ENCODE data around the gene ALDOC. TPM values are rescaled to one million over a fixed set of nuclear protein-coding genes. Genes with fewer than 3 reads are reported as not detected.

Gene ALDOC
- total RNA-seq, 1 experiment from 2014 or later: 53.2 TPM

DNA sequence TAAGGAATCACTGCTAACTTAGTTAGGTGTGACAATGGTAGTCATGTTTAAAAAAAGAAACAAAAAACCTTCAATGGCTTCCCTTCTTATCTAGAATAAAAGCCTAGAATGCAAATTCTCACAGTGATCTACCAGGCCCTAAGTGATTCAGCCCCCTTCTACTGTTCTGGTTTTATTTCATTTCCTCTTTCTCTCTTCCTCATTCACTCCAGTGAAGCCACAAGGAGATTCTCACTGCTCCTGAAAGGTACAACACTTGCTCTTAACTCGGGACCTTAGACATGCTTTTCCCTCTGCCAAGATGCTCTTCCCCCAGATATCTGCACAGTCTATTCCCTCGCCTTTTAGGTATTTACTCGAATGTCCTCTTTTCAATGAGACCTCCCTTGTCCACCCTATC lies 9.1 kb downstream of the ALDOC start:
- Mint-ChIP-seq H3K36me3 (ENCODE audit: insufficient read depth in 1 of 3, low read depth in 3 of 3) (peaks cover 0 to 29% (median 11%) of the 10 kb centered on the region in 3 experiments; a peak in 6 of 7 replicates), H3K4me3 (no peak overlapping the region; a peak in 1 of 5 replicates)
- H3K56ac ChIP-seq (ENCODE audit: insufficient read length, low read depth, low read length): no peak overlapping the region

More for the DNA sequence above, 9.1 kb downstream of the ALDOC start:
- Histone ChIP-seq H3K27ac (ENCODE audit: insufficient read length, low read depth, low read length) (no peak overlapping the region), H2BK15ac (ENCODE audit: low read depth, low read length) (no peak overlapping the region), H3K79me1 (ENCODE audit: insufficient read depth, low read depth, low read length, poor library complexity, severe bottlenecking) (no peaks in the 10 kb centered on the region), H4K20me1 (ENCODE audit: control insufficient read depth, insufficient read depth, insufficient read length) (no peaks in the 10 kb centered on the region), H2BK120ac (ENCODE audit: low read depth, low read length, poor library complexity, severe bottlenecking) (no peak overlapping the region), H2BK5ac (ENCODE audit: insufficient read length, low read length) (no peak overlapping the region), H3K4me2 (ENCODE audit: insufficient read depth, insufficient read length, low read length) (no peak overlapping the region), H3K4ac (ENCODE audit: low read depth, low read length) (no peak overlapping the region), H4K91ac (ENCODE audit: insufficient read length, low read depth, low read length) (no peak overlapping the region), H3K9me3 (ENCODE audit: control insufficient read depth, low read depth, low read length) (no peaks in the 10 kb centered on the region), H3K79me2 (ENCODE audit: insufficient read depth, low read length) (no peaks in the 10 kb centered on the region), H3T11ph (ENCODE audit: low read length) (no peak overlapping the region), H3K23me2 (ENCODE audit: insufficient read length, low read depth, low read length, poor library complexity, severe bottlenecking) (peaks cover 11% of the 10 kb centered on the region), H2AK5ac (ENCODE audit: insufficient read length, low read length) (no peak overlapping the region), H2BK20ac (ENCODE audit: low read depth, low read length, poor library complexity, severe bottlenecking) (no peak overlapping the region), H3K4me1 (ENCODE audit: insufficient read depth, low read length) (no peaks in the 10 kb centered on the region), H3K18ac (ENCODE audit: insufficient read length, low read depth, low read length) (no peak overlapping the region), H3K14ac (ENCODE audit: insufficient read depth, low read length) (no peak overlapping the region), H3K27me3 (ENCODE audit: insufficient read depth, low read length) (no peaks in the 10 kb centered on the region), H3K9ac (ENCODE audit: extremely low read depth, insufficient read length, low read length) (no peak overlapping the region), H2BK12ac (ENCODE audit: insufficient read length, low read depth, low read length) (no peak overlapping the region), H3K23ac (ENCODE audit: insufficient read length, low read depth, low read length) (no peak overlapping the region), H4K5ac (ENCODE audit: insufficient read length, low read depth, low read length) (no peak overlapping the region), H4K8ac (replicated peaks; ENCODE audit: insufficient read length, low read depth, low read length) (no peak overlapping the region), H2AFZ (ENCODE audit: low read length) (no peak overlapping the region)
- Mint-ChIP-seq H3K9me3 (no peaks in the 10 kb centered on the region), H3K27ac (no peak overlapping the region), H3K27me3 (ENCODE audit: low read depth) (peaks cover 3% of the 10 kb centered on the region), H3K4me1 (peaks cover 12 to 22% of the 10 kb centered on the region in 2 experiments)
- DNase-seq: no peak
- no CpG with 5 or more reads among the region's 3 CpGs for WGBS (ENCODE audit: extremely low coverage, insufficient read length, low lambda C conversion rate)
- TF ChIP-seq, protein P1, sequence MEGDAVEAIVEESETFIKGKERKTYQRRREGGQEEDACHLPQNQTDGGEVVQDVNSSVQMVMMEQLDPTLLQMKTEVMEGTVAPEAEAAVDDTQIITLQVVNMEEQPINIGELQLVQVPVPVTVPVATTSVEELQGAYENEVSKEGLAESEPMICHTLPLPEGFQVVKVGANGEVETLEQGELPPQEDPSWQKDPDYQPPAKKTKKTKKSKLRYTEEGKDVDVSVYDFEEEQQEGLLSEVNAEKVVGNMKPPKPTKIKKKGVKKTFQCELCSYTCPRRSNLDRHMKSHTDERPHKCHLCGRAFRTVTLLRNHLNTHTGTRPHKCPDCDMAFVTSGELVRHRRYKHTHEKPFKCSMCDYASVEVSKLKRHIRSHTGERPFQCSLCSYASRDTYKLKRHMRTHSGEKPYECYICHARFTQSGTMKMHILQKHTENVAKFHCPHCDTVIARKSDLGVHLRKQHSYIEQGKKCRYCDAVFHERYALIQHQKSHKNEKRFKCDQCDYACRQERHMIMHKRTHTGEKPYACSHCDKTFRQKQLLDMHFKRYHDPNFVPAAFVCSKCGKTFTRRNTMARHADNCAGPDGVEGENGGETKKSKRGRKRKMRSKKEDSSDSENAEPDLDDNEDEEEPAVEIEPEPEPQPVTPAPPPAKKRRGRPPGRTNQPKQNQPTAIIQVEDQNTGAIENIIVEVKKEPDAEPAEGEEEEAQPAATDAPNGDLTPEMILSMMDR (conservative IDR thresholded peaks at IDR 0.05): no peak

Measured in H9 (cell line).